Bronchial epithelial cell (primary cell): ENCODE data around the gene LMTK3. TPM values are rescaled to one million over a fixed set of nuclear protein-coding genes. Genes with fewer than 3 reads are reported as not detected.

Experiments
- DNase-seq: peaks from one replicate; pipeline ENCODE4 v3.0.0-alpha.2; 2010; ENCODE audit warnings: low read depth
- FAIRE-seq: peaks from 2 replicates; lab custom pipeline; 2011; peaks lifted over from hg19 to GRCh38; lab: Jason Lieb, UNC
- H3K27me3 ChIP-seq: 2 replicates; pipeline ENCODE4 v1.5.1; 2011; ENCODE audit warnings: low read length; ENCODE audit not compliant: control insufficient read depth, insufficient read depth
- H3K36me3 ChIP-seq: 2 replicates; pipeline ENCODE4 v1.5.1; 2011; ENCODE audit warnings: low read length; ENCODE audit not compliant: control insufficient read depth, insufficient read depth
- H3K4me3 ChIP-seq: 2 replicates; pipeline ENCODE4 v1.5.1; 2011; ENCODE audit warnings: mild to moderate bottlenecking, low read depth, low read length, control low read depth
- total RNA-seq: library from RNA; depleted of rRNA; stranded (reverse); fragments of >200 nt; gene quantifications from 2 replicates; pipeline ENCODE4 v1.2.1, GENCODE V29; 2014
- TF ChIP-seq, protein P1 (sequence below): IDR thresholded peaks from 2 replicates; pipeline ENCODE4 v1.5.1; 2011; ENCODE audit warnings: mild to moderate bottlenecking, moderate library complexity, low read length, control low read depth, inconsistent platforms; ENCODE audit not compliant: insufficient read depth, severe bottlenecking

The LMTK3 gene
- total RNA-seq, 1 donor from 2014 or later, result 1.3 TPM

DNA sequence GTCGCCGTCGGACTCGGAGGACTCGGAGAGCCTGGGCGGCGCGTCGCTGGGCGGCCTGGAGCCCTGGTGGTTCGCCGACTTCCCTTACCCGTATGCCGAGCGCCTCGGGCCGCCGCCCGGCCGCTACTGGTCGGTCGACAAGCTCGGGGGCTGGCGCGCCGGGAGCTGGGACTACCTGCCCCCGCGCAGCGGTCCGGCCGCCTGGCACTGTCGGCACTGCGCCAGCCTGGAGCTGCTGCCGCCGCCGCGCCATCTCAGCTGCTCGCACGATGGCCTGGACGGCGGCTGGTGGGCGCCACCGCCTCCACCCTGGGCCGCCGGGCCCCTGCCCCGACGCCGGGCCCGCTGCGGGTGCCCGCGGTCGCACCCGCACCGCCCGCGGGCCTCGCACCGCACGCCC lies 68.4 kb downstream of the LMTK3 start:
- FAIRE-seq (no peak), DNase-seq (no peak)
- H3K36me3 ChIP-seq, result peaks cover 2% of the 10 kb centered on the region
- no peak overlapping the region for H3K4me3 ChIP-seq
- TF ChIP-seq, protein P1, sequence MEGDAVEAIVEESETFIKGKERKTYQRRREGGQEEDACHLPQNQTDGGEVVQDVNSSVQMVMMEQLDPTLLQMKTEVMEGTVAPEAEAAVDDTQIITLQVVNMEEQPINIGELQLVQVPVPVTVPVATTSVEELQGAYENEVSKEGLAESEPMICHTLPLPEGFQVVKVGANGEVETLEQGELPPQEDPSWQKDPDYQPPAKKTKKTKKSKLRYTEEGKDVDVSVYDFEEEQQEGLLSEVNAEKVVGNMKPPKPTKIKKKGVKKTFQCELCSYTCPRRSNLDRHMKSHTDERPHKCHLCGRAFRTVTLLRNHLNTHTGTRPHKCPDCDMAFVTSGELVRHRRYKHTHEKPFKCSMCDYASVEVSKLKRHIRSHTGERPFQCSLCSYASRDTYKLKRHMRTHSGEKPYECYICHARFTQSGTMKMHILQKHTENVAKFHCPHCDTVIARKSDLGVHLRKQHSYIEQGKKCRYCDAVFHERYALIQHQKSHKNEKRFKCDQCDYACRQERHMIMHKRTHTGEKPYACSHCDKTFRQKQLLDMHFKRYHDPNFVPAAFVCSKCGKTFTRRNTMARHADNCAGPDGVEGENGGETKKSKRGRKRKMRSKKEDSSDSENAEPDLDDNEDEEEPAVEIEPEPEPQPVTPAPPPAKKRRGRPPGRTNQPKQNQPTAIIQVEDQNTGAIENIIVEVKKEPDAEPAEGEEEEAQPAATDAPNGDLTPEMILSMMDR, result no peak
- peaks cover 5% of the 10 kb centered on the region for H3K27me3 ChIP-seq

DNA sequence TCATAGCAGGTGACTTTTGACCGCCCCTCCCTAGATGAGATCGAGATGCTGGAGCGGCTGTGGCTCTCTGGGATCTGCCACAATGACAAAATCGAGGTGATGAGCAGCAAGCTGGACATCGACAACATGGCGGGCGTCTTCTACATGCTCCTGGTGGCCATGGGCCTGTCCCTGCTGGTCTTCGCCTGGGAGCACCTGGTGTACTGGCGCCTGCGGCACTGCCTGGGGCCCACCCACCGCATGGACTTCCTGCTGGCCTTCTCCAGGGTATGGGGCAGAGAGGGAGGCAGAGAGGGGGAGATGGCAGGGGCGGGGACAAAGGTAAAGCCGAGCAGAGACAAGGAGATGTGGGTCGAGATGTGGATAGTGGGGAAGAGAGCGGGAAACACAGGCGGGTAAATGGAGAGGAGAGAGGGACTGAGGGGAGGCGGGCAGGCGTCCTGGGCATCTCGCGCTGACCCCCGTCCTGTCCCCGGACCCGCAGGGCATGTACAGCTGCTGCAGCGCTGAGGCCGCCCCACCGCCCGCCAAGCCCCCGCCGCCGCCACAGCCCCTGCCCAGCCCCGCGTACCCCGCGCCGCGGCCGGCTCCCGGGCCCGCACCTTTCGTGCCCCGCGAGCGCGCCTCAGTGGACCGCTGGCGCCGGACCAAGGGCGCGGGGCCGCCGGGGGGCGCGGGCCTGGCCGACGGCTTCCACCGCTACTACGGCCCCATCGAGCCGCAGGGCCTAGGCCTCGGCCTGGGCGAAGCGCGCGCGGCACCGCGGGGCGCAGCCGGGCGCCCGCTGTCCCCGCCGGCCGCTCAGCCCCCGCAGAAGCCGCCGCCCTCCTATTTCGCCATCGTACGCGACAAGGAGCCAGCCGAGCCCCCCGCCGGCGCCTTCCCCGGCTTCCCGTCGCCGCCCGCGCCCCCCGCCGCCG lies 69.3 kb downstream of the LMTK3 start:
- DNase-seq (no peak), FAIRE-seq (no peak)
- Histone ChIP-seq H3K36me3 (no peaks in the 10 kb centered on the region), H3K4me3 (no peak overlapping the region), H3K27me3 (peaks cover 5% of the 10 kb centered on the region)
- TF ChIP-seq, protein P1, result no peak

DNA sequence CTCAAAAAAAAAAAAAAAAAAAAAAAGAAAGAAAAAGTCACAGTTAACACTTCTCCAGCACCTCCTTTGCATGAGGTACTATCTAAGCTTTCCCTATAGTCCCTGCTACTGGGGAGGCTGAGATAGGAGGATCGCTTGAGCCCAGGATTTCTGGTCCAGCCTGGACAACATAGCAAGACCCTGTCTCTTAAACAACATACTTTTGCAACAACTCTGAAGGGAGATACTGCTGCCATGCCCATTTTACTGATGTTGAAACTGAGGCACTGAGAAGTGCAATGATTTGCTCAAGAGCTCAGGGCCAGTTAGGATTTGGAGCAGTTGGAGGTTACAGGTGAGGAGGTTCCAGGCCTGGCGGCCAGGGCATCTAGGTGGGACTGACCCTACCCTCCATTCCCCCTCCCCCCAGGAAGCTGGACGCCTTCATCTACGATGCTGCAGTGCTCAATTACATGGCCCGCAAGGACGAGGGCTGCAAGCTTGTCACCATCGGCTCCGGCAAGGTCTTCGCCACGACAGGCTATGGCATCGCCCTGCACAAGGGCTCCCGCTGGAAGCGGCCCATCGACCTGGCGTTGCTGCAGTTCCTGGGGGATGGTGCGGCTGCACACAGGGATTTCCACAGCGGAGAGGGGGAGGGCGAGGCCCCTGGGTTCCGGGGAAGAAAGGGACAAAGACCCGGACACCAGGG lies 70.1 kb downstream of the LMTK3 start:
- Histone ChIP-seq H3K4me3 (no peak overlapping the region), H3K27me3 (peaks cover 5% of the 10 kb centered on the region)
- no peak for FAIRE-seq

DNA sequence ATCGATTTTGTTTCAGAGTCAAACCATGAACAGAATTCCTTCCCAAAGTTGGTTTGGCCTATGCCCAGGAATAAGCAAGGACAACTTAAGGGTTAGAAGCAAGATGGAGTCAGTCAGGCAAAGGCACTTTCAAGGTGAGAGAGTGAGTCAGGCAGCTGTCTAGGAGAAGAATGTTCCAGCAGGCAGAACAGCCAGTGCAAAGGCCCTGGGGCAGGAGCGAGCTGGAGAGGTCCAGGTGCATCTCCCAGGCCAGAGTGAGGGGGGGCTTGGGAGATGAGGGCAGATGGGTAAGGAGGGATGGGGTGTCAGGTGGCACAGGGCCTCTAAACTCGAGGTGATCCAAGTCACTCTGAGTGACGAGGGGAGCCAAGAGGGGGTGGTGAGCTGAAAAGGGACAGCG lies 75.0 kb downstream of the LMTK3 start:
- DNase-seq (no peak), FAIRE-seq (no peak)
- Histone ChIP-seq H3K4me3 (no peak overlapping the region), H3K27me3 (peaks cover 1% of the 10 kb centered on the region), H3K36me3 (no peaks in the 10 kb centered on the region)
- TF ChIP-seq, protein P1, result no peak

More for the DNA sequence above, 70.1 kb downstream of the LMTK3 start:
- DNase-seq, result no peak
- no peaks in the 10 kb centered on the region for H3K36me3 ChIP-seq
- TF ChIP-seq, protein P1, result no peak

Other genes with a start within 250 kb of the LMTK3 start
- gene ZNF114, start 241.8 kb downstream of the LMTK3 start, total RNA-seq, result 0.13 and 0.53 TPM in 2 replicates
- 2.8 and 9.0 TPM in 2 replicates for gene EMP3, start 186.3 kb downstream of the LMTK3 start, total RNA-seq
- gene TMEM143, start 147.9 kb downstream of the LMTK3 start, total RNA-seq, result 0.79 and 1.4 TPM in 2 replicates
- not detected in 2 replicates for gene SYNGR4, start 147.5 kb downstream of the LMTK3 start, total RNA-seq
- 27.9 and 30.6 TPM in 2 replicates for gene KDELR1, start 120.3 kb downstream of the LMTK3 start, total RNA-seq
- gene GRIN2D, start 118.2 kb downstream of the LMTK3 start, total RNA-seq, result under 0.01 TPM in 1 of 2 replicates, not detected in the other
- 23.4 and 31.9 TPM in 2 replicates for gene GRWD1, start 65.9 kb downstream of the LMTK3 start, total RNA-seq
- 1.0 and 1.1 TPM in 2 replicates for gene KCNJ14, start 56.3 kb downstream of the LMTK3 start, total RNA-seq
- gene CYTH2, start 42.5 kb downstream of the LMTK3 start, total RNA-seq, result 24.2 and 36.6 TPM in 2 replicates
- 3.4 and 17.2 TPM in 2 replicates for gene SULT2B1, start 40.3 kb upstream of the LMTK3 start, total RNA-seq
- under 0.01 and 0.64 TPM in 2 replicates for gene SPACA4, start 94.9 kb upstream of the LMTK3 start, total RNA-seq
- 21.9 and 62.3 TPM in 2 replicates for gene FAM83E, start 103.2 kb upstream of the LMTK3 start, total RNA-seq
- 3,143 and 4,233 TPM in 2 replicates for gene RPL18, start 107.3 kb upstream of the LMTK3 start, total RNA-seq
- gene SPHK2, start 107.7 kb upstream of the LMTK3 start, total RNA-seq, result 3.3 and 3.4 TPM in 2 replicates
- gene DBP, start 125.5 kb upstream of the LMTK3 start, total RNA-seq, result 6.6 and 8.7 TPM in 2 replicates
- gene CA11, start 134.4 kb upstream of the LMTK3 start, total RNA-seq, result 2.4 and 4.4 TPM in 2 replicates
- not detected in 2 replicates for gene NTN5, start 161.2 kb upstream of the LMTK3 start, total RNA-seq
- 7.9 and 39.4 TPM in 2 replicates for gene FUT2, start 184.1 kb upstream of the LMTK3 start, total RNA-seq
- gene MAMSTR, start 207.9 kb upstream of the LMTK3 start, total RNA-seq, result 0.13 and 0.26 TPM in 2 replicates
- 2.4 and 2.9 TPM in 2 replicates for gene RASIP1, start 228.8 kb upstream of the LMTK3 start, total RNA-seq
- gene IZUMO1, start 235.1 kb upstream of the LMTK3 start, total RNA-seq, result 0.26 and 2.3 TPM in 2 replicates
- gene FUT1, start 240.8 kb upstream of the LMTK3 start, total RNA-seq, result 12.1 and 16.9 TPM in 2 replicates
- gene FGF21, start 243.7 kb upstream of the LMTK3 start, total RNA-seq, result not detected in 2 replicates